Muscle of leg (tissue), 11 donors: Measurements from ENCODE around the gene RRN3. TPM values are rescaled to one million over a fixed set of nuclear protein-coding genes. Genes with fewer than 3 reads are reported as not detected.
A peak's percentile ranks its signal among the peaks of the same experiment; 100 is the strongest.
"Not testable (repeated sequence)": the region's sequence is repeated elsewhere in the genome, so short reads cannot be mapped to it uniquely, and the experiment has no call there.

Experiments
- DNase-seq: peaks from one replicate; pipeline ENCODE4 v3.0.0; 2013
- H3K27ac ChIP-seq: one replicate; pipeline ENCODE4 v1.5.1; 2013; ENCODE audit warnings: mild to moderate bottlenecking, low read length, control low read depth
- H3K27me3 ChIP-seq: one replicate; pipeline ENCODE4 v1.6.1; 2013; ENCODE audit warnings: low read length; ENCODE audit not compliant: control insufficient read depth, insufficient read depth
- H3K36me3 ChIP-seq: one replicate; pipeline ENCODE4 v1.6.1; 2013; ENCODE audit warnings: low read length; ENCODE audit not compliant: control insufficient read depth, insufficient read depth
- H3K4me1 ChIP-seq: one replicate; pipeline ENCODE4 v1.6.1; 2013; ENCODE audit warnings: low read length; ENCODE audit not compliant: control insufficient read depth, insufficient read depth
- H3K4me3 ChIP-seq: one replicate; pipeline ENCODE4 v1.5.1; 2013; ENCODE audit warnings: low read length, control low read depth
- H3K9me3 ChIP-seq: replicated peaks from 2 replicates; pipeline ENCODE4 v1.6.1; 2013; ENCODE audit warnings: low read depth, low read length; ENCODE audit not compliant: control insufficient read depth
- WGBS: methylation state at CpG from one replicate; pipeline ENCODE4 v1.1.5; 2013; ENCODE audit warnings: missing lambda C conversion rate; ENCODE audit not compliant: insufficient coverage; 5-methylcytosine and 5-hydroxymethylcytosine counted together
- polyA plus RNA-seq, 8 donors: library from polyadenylated mRNA; unstranded; fragments of 120-200 nt; gene quantifications; one replicate each; pipeline versions ENCODE4 v1.2.1 to v1.2.3, GENCODE V29; 2013; ENCODE audit warnings: inconsistent platforms in 1 of 8, low replicate concordance in 1 of 8; ENCODE audit not compliant: insufficient read length in 8 of 8, insufficient read depth in 1 of 8
- total RNA-seq: library from RNA; stranded (reverse); fragments of 120-200 nt; gene quantifications from one replicate; pipeline ENCODE4 v1.2.4, GENCODE V29; 2013

RRN3 gene
- total and polyA plus RNA-seq, 9 donors = 24.8 to 33.1 (median 26.8) TPM

DNA sequence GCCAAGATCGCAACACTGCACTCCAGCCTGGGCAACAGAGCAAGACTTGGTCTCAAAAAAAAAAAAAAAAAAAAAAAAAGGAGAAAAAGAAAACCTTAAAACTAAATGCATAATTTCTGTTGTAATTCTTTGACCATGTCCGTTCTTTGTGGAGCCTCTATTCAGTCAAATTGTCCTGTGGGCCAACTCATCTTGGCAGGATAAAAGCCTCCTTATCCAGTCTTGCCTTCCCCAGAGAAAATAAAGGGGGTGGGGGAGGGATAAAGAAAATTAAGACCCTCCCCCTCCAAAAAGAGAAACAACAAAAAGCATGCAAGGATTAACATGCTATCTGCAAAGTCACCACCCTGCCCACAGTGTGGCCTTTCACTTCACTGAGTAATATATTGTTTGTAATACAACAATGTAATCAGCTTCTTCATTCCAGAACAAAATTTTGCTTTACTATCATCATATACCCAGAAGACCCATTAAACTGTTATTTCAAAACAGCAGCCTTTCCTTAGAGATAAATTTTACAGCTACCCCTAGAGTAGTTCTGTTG is 5.4 kb upstream of the RRN3 start:
- not testable (repeated sequence) for H3K27ac ChIP-seq, H3K36me3 ChIP-seq, H3K4me1 ChIP-seq, H3K9me3 ChIP-seq, H3K27me3 ChIP-seq, H3K4me3 ChIP-seq, DNase-seq
- no CpG with 5 or more reads among the region's 2 CpGs for WGBS

DNA sequence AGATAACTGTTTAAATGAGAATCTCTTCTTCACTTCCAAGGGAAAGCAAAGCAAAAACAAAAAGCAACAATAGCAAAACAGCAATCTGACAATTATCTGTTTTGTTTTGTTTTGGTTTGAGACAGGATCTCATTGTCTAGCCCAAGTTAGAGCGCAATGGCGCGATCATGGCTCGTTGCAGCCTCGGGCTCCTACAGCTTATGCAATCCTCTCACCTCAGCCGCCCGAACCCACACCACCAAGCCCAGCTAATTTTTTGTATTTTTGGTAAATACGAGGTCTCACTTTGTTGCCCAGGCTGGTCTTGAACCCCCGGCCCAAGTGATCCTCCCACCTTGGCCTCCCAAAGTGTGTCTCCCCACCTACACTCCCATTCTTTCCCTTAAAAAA is 2.5 kb upstream of the RRN3 start:
- not testable (repeated sequence) for H3K27ac ChIP-seq, H3K27me3 ChIP-seq, H3K4me1 ChIP-seq, H3K36me3 ChIP-seq, DNase-seq, H3K9me3 ChIP-seq, H3K4me3 ChIP-seq
- WGBS = no CpG with 5 or more reads among the region's 9 CpGs

DNA sequence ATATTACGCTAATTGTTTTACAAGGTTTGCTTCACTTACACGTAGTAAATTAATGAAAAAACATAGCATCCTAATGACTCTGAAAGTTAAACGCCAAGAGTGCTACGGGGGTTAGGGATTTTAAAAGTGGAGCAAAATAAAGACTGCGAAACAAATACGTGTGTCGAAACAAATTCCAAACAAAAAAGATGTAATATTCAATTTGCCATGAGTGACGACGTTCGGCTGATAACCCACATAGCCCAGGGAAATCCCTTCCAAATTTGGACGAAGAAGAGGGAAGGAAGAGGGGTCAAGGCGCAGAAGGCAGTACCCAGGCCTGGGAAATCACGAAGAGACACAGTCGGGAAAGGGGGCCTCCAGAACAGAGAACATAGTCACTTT is 509 bp downstream of the RRN3 start:
- Histone ChIP-seq H3K4me3 (peak overlapping the region; percentile 54), H3K27ac (peak overlapping the region; percentile 72)
- WGBS = no CpG with 5 or more reads among the region's 14 CpGs
- H3K36me3 ChIP-seq, H3K9me3 ChIP-seq, DNase-seq, H3K4me1 ChIP-seq, H3K27me3 ChIP-seq: not testable (repeated sequence)

DNA sequence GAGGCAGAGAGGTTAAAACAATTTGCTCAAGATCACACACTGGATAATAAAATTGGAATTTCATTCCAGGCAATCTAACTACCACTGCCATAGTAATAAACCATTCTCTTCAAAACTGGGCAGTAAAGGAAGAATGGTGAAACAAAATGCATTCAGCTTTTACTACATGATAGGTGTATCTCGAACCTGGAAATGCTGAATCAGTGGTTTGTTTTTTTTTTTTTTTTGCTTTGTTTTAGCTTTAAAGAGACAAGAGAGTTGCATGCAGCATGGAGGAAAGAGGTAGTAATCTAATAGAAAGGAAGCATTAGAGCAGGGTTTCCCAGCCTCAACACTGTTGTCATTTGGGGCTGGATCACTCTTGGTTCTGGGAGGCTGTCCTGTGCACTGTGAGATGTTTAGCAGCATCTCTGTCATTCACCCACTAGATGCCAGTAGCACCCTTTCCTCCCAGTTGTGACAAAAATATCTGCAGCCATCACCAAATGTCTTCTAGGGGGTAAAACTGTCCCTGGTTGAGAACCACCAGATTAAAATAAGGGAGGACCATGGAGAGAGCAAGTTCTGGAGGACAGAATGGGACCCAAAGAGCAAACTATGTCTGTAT is 3.3 kb downstream of the RRN3 start:
- H3K27ac ChIP-seq, DNase-seq, H3K36me3 ChIP-seq, H3K9me3 ChIP-seq, H3K4me3 ChIP-seq, H3K27me3 ChIP-seq, H3K4me1 ChIP-seq: not testable (repeated sequence)
- no CpG with 5 or more reads among the region's 1 CpG for WGBS

DNA sequence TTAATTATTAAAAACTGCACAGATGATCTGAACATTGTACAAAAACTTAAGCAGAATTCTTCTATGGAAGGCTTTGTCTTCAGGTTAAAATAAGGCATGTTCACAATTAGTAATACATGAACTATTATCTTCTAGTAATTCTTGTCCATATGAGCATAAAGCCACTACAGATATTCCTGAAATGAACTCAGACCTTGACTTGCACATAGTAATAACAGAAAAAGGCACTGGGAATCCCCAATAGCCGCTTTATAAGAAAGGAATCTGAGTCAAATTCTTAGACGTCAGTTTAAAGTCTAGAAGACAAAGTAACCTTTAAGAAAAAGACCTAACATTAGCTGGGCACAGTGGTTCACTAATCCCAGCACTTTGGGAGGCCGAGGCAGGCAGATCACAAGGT is 11.3 kb downstream of the RRN3 start:
- not testable (repeated sequence) for H3K9me3 ChIP-seq, H3K27me3 ChIP-seq, H3K4me3 ChIP-seq, H3K27ac ChIP-seq, H3K4me1 ChIP-seq, DNase-seq
- H3K36me3 ChIP-seq = peaks cover 13% of the 10 kb centered on the region
- WGBS = 60% methylated on average over 1 of the region's 3 CpGs

GRCh38 chr16:15080883-15081282 is 13.2 kb downstream of the RRN3 start:
- H3K36me3 ChIP-seq = peaks cover 16% of the 10 kb centered on the region
- not testable (repeated sequence) for H3K9me3 ChIP-seq, H3K27ac ChIP-seq, H3K4me3 ChIP-seq, H3K27me3 ChIP-seq, DNase-seq, H3K4me1 ChIP-seq
- 100% methylated on average over 1 of the region's 1 CpG for WGBS

DNA sequence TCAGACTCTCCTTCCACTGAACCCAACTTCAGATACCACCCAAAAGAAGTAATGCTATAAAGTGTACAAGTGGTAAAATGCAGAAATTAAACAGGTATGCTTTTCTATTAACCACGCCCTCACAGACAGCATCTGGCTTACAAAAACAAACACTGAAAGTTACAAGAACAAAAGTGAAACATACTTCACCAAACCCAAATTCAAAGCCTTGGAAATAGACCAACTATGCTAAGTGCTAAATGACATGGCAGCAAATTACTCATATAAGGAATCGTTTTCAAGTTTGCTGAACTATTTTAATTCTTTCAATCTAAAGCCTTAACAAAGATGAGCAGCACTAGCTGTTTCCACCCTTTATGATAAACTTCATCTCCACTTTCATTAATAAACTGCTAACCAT is 17.9 kb downstream of the RRN3 start:
- H3K27ac ChIP-seq, H3K4me1 ChIP-seq, H3K9me3 ChIP-seq, H3K27me3 ChIP-seq, DNase-seq, H3K4me3 ChIP-seq: not testable (repeated sequence)
- WGBS = no CpG with 5 or more reads among the region's 2 CpGs
- peaks cover 33% of the 10 kb centered on the region for H3K36me3 ChIP-seq

GRCh38 chr16:15073101-15073500 is 21.0 kb downstream of the RRN3 start:
- WGBS = 82% methylated on average over 4 of the region's 6 CpGs
- Histone ChIP-seq H3K36me3 (peaks cover 31% of the 10 kb centered on the region), H3K27ac (no peak overlapping the region), H3K9me3 (no peaks in the 10 kb centered on the region), H3K4me3 (no peak overlapping the region), H3K4me1 (no peaks in the 10 kb centered on the region), H3K27me3 (no peaks in the 10 kb centered on the region)
- no peak for DNase-seq

DNA sequence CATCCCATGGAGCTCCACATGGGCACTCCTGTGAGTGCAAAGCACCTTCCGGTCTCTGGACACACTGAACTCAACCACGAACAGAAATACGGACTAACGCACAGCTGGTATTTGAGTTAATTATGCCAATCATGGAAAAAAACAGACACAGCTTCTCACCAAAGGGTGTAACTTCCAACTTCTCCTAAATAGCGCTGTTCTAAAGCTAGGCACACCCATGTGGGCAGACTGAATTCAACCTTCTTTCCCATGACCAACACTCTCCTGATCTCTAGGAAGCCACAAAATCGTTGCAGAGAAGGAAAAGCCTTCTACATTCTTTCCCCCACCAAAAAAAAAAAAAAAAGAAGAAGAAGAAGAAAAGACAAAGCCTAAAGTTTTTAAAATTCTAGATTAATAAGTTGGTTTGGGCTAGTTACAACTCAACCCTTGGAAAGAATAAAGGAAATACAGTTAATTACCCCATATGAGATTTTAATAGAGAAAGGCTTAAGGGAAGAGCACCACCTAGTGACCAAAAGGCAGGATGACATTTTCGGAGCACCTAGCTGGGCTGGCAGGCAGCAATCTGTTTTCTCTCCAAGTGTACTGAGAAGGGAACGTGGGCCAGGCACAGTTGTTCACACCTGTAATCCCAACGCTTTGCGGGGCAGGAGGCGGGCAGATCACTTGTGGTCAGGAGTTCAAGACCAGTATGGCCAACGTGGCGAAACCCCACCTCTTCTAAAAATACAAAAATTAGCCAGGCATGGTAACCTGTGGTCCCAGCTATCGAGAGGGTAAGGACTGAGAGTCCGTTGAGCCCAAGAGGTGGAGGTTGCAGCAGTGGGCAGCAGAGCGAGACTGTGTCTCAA is 21.9 kb downstream of the RRN3 start:
- H3K4me1 ChIP-seq = not testable (repeated sequence)
- WGBS = 56% methylated on average over 2 of the region's 16 CpGs

GRCh38 chr16:15071013-15071412 is 23.1 kb downstream of the RRN3 start:
- H3K4me3 ChIP-seq, DNase-seq, H3K4me1 ChIP-seq, H3K27me3 ChIP-seq, H3K9me3 ChIP-seq, H3K27ac ChIP-seq: not testable (repeated sequence)
- no CpG with 5 or more reads among the region's 4 CpGs for WGBS
- H3K36me3 ChIP-seq = peaks cover 32% of the 10 kb centered on the region

More for the DNA sequence above, 21.9 kb downstream of the RRN3 start:
- DNase-seq, H3K9me3 ChIP-seq, H3K4me3 ChIP-seq, H3K27me3 ChIP-seq, H3K27ac ChIP-seq: not testable (repeated sequence)
- peaks cover 31% of the 10 kb centered on the region for H3K36me3 ChIP-seq
